ENCODE measurements around the gene GALNT4. TPM values are rescaled to one million over a fixed set of nuclear protein-coding genes. Genes with fewer than 3 reads are reported as not detected.

GALNT4 gene
- total RNA-seq, 5 donors from 2014 or later (not counting 1 experiment from before 2014, with no cell fraction given): 4.9 to 9.6 (median 6.5) TPM

GRCh38 chr12:89497467-89497866 is 27.1 kb downstream of the GALNT4 start:
- Histone ChIP-seq H3K4me1 (ENCODE audit: control insufficient read depth in 1 of 2, extremely low read depth in 1 of 2, insufficient read depth in 2 of 2, low read length in 2 of 2) (no peaks in the 10 kb centered on the region), H3K27me3 (replicated peaks in 1 of 2; ENCODE audit: control insufficient read depth in 2 of 2, extremely low read depth in 1 of 2, insufficient read depth in 2 of 2, low read length in 1 of 2) (no peaks in the 10 kb centered on the region), H3K9me3 (no peaks in the 10 kb centered on the region), H3K27ac (ENCODE audit: low read length) (no peak overlapping the region), H3K36me3 (ENCODE audit: control insufficient read depth in 2 of 2, extremely low read depth in 1 of 2, insufficient read depth in 1 of 2, low read length in 1 of 2) (peaks cover 0 to 7% of the 10 kb centered on the region in 2 donors), H3K4me3 (ENCODE audit: control insufficient read depth in 1 of 2, extremely low read depth in 1 of 2, low read length in 1 of 2) (no peak overlapping the region)
- DNase-seq (no peak), ATAC-seq (replicated peaks in 1 of 4) (no peak)
- 97% methylated on average over 4 of the region's 4 CpGs for WGBS (ENCODE audit: insufficient coverage)
- no peaks in the 10 kb centered on the region for H3K27me3 Mint-ChIP-seq
- peaks cover 6 to 19% (median 15%) of the 10 kb centered on the region in 3 donors for H3K4me1 Mint-ChIP-seq
- no peak overlapping the region for H3K4me3 Mint-ChIP-seq
- no peak overlapping the region for H3K27ac Mint-ChIP-seq
- H3K36me3 Mint-ChIP-seq: peaks cover 43% of the 10 kb centered on the region
- CTCF ChIA-PET: interaction anchor here in 1 of 2 donors (2.0 kb wide), 1 partner anchor 27 kb away, joined by 5 read pairs; the partner anchor contains the start of gene GALNT4
- POLR2A ChIA-PET: interaction anchor here in 1 of 2 donors (0.5 to 0.6 kb wide), 2 partner anchors 448 to 1013 kb away, joined by 5 read pairs; no protein-coding TSS in a partner anchor
- no peaks in the 10 kb centered on the region for H3K9me3 Mint-ChIP-seq

GRCh38 chr12:89497005-89497404 is 27.6 kb downstream of the GALNT4 start:
- no peak overlapping the region for H3K27ac Mint-ChIP-seq
- H3K27me3 Mint-ChIP-seq: no peaks in the 10 kb centered on the region
- Histone ChIP-seq H3K36me3 (ENCODE audit: control insufficient read depth in 2 of 2, extremely low read depth in 1 of 2, insufficient read depth in 1 of 2, low read length in 1 of 2) (peaks cover 0 to 7% of the 10 kb centered on the region in 2 donors), H3K9me3 (no peaks in the 10 kb centered on the region), H3K27ac (ENCODE audit: low read length) (no peak overlapping the region), H3K4me3 (ENCODE audit: control insufficient read depth in 1 of 2, extremely low read depth in 1 of 2, low read length in 1 of 2) (no peak overlapping the region), H3K4me1 (ENCODE audit: control insufficient read depth in 1 of 2, extremely low read depth in 1 of 2, insufficient read depth in 2 of 2, low read length in 2 of 2) (no peaks in the 10 kb centered on the region), H3K27me3 (replicated peaks in 1 of 2; ENCODE audit: control insufficient read depth in 2 of 2, extremely low read depth in 1 of 2, insufficient read depth in 2 of 2, low read length in 1 of 2) (no peaks in the 10 kb centered on the region)
- no peaks in the 10 kb centered on the region for H3K9me3 Mint-ChIP-seq
- DNase-seq (no peak), ATAC-seq (replicated peaks in 1 of 4) (no peak)
- ChIA-PET CTCF (interaction anchor here in 1 of 2 donors (2.0 kb wide), 1 partner anchor 28 kb away, joined by 5 read pairs; the partner anchor contains the start of gene GALNT4), POLR2A (interaction anchor here in 1 of 2 donors (0.6 kb wide), 1 partner anchor 1013 kb away, joined by 5 read pairs; no protein-coding TSS in a partner anchor)
- peaks cover 43% of the 10 kb centered on the region for H3K36me3 Mint-ChIP-seq
- no peak overlapping the region for H3K4me3 Mint-ChIP-seq
- H3K4me1 Mint-ChIP-seq: peaks cover 6 to 19% (median 15%) of the 10 kb centered on the region in 3 donors
- 94% methylated on average over 3 of the region's 4 CpGs for WGBS (ENCODE audit: insufficient coverage)

- Histone ChIP-seq H3K27me3 (replicated peaks in 1 of 2; ENCODE audit: control insufficient read depth in 2 of 2, extremely low read depth in 1 of 2, insufficient read depth in 2 of 2, low read length in 1 of 2) (no peaks in the 10 kb centered on the region), H3K4me3 (ENCODE audit: control insufficient read depth in 1 of 2, extremely low read depth in 1 of 2, low read length in 1 of 2) (no peak overlapping the region), H3K9me3 (no peaks in the 10 kb centered on the region), H3K36me3 (ENCODE audit: control insufficient read depth in 2 of 2, extremely low read depth in 1 of 2, insufficient read depth in 1 of 2, low read length in 1 of 2) (peaks cover under 1 to 19% of the 10 kb centered on the region in 2 donors), H3K27ac (ENCODE audit: low read length) (no peak overlapping the region), H3K4me1 (ENCODE audit: control insufficient read depth in 1 of 2, extremely low read depth in 1 of 2, insufficient read depth in 2 of 2, low read length in 2 of 2) (no peaks in the 10 kb centered on the region)
- DNase-seq (peak in 2 of 35 experiments; percentile 7 to 9), ATAC-seq (replicated peaks in 1 of 4) (peak in 3 of 4 experiments; percentile 43 to 75 (median 45))
- 60% methylated on average over 3 of the region's 9 CpGs for WGBS (ENCODE audit: insufficient coverage)
- POLR2A ChIA-PET: interaction anchor here in 1 of 2 donors (0.6 kb wide), 1 partner anchor 1751 kb away, joined by 5 read pairs; no protein-coding TSS in a partner anchor
- Mint-ChIP-seq H3K36me3 (peaks cover 41% of the 10 kb centered on the region), H3K9me3 (no peaks in the 10 kb centered on the region), H3K4me3 (no peak overlapping the region), H3K4me1 (peaks cover 0 to 19% (median 15%) of the 10 kb centered on the region in 3 donors), H3K27ac (peak overlapping the region; percentile 71 to 82), H3K27me3 (no peaks in the 10 kb centered on the region)
- CTCF ChIA-PET: no interaction called here
Observed at GRCh38 chr12:89494411-89495231, 30.0 kb downstream of the GALNT4 start.

GRCh38 chr12:89493670-89494302 is 30.8 kb downstream of the GALNT4 start:
- Histone ChIP-seq H3K27ac (ENCODE audit: low read length) (no peak overlapping the region), H3K9me3 (no peaks in the 10 kb centered on the region), H3K36me3 (ENCODE audit: control insufficient read depth in 2 of 2, extremely low read depth in 1 of 2, insufficient read depth in 1 of 2, low read length in 1 of 2) (peaks cover 5 to 27% of the 10 kb centered on the region in 2 donors), H3K4me1 (ENCODE audit: control insufficient read depth in 1 of 2, extremely low read depth in 1 of 2, insufficient read depth in 2 of 2, low read length in 2 of 2) (no peaks in the 10 kb centered on the region), H3K27me3 (replicated peaks in 1 of 2; ENCODE audit: control insufficient read depth in 2 of 2, extremely low read depth in 1 of 2, insufficient read depth in 2 of 2, low read length in 1 of 2) (no peaks in the 10 kb centered on the region), H3K4me3 (ENCODE audit: control insufficient read depth in 1 of 2, extremely low read depth in 1 of 2, low read length in 1 of 2) (no peak overlapping the region)
- Mint-ChIP-seq H3K27ac (no peak overlapping the region), H3K4me1 (peaks cover 0 to 19% (median 15%) of the 10 kb centered on the region in 3 donors), H3K27me3 (no peaks in the 10 kb centered on the region), H3K4me3 (no peak overlapping the region), H3K9me3 (no peaks in the 10 kb centered on the region), H3K36me3 (peaks cover 36% of the 10 kb centered on the region)
- POLR2A ChIA-PET: interaction anchor here (0.5 to 0.9 kb wide), 2 partner anchors 19 to 20 kb away, joined by 3 read pairs; no protein-coding TSS in a partner anchor
- no peak for ATAC-seq (replicated peaks in 1 of 4)
- WGBS (ENCODE audit: insufficient coverage): no CpG with 5 or more reads among the region's 5 CpGs
- no peak for DNase-seq
- CTCF ChIA-PET: no interaction called here

GRCh38 chr12:89492883-89493282 is 31.7 kb downstream of the GALNT4 start:
- H3K36me3 ChIP-seq (ENCODE audit: control insufficient read depth in 2 of 2, extremely low read depth in 1 of 2, insufficient read depth in 1 of 2, low read length in 1 of 2): peaks cover 5 to 30% of the 10 kb centered on the region in 2 donors
- Mint-ChIP-seq H3K4me3 (no peak overlapping the region), H3K9me3 (no peaks in the 10 kb centered on the region), H3K36me3 (peaks cover 38% of the 10 kb centered on the region), H3K4me1 (peaks cover 0 to 19% (median 15%) of the 10 kb centered on the region in 3 donors), H3K27ac (no peak overlapping the region), H3K27me3 (no peaks in the 10 kb centered on the region)
- no peaks in the 10 kb centered on the region for H3K4me1 ChIP-seq (ENCODE audit: control insufficient read depth in 1 of 2, extremely low read depth in 1 of 2, insufficient read depth in 2 of 2, low read length in 2 of 2)
- DNase-seq (no peak), ATAC-seq (replicated peaks in 1 of 4) (no peak)
- H3K9me3 ChIP-seq: no peaks in the 10 kb centered on the region
- POLR2A ChIA-PET: interaction anchor here (0.5 to 0.9 kb wide), 2 partner anchors 19 to 20 kb away, joined by 3 read pairs; no protein-coding TSS in a partner anchor
- no peak overlapping the region for H3K27ac ChIP-seq (ENCODE audit: low read length)
- H3K4me3 ChIP-seq (ENCODE audit: control insufficient read depth in 1 of 2, extremely low read depth in 1 of 2, low read length in 1 of 2): no peak overlapping the region
- CTCF ChIA-PET: interaction anchor here in 1 of 2 donors (0.6 kb wide), 1 partner anchor 18 kb away, joined by 3 read pairs; no protein-coding TSS in a partner anchor
- no peaks in the 10 kb centered on the region for H3K27me3 ChIP-seq (replicated peaks in 1 of 2; ENCODE audit: control insufficient read depth in 2 of 2, extremely low read depth in 1 of 2, insufficient read depth in 2 of 2, low read length in 1 of 2)
- 77% methylated on average over 5 of the region's 5 CpGs for WGBS (ENCODE audit: insufficient coverage)

- ChIA-PET POLR2A (no interaction called here), CTCF (no interaction called here)
- ATAC-seq (replicated peaks in 1 of 4) (no peak), DNase-seq (no peak)
- 100% methylated on average over 1 of the region's 1 CpG for WGBS (ENCODE audit: insufficient coverage)
- Histone ChIP-seq H3K4me1 (ENCODE audit: control insufficient read depth in 1 of 2, extremely low read depth in 1 of 2, insufficient read depth in 2 of 2, low read length in 2 of 2) (no peaks in the 10 kb centered on the region), H3K27ac (ENCODE audit: low read length) (no peak overlapping the region), H3K9me3 (no peaks in the 10 kb centered on the region), H3K36me3 (ENCODE audit: control insufficient read depth in 2 of 2, extremely low read depth in 1 of 2, insufficient read depth in 1 of 2, low read length in 1 of 2) (peaks cover 5 to 46% of the 10 kb centered on the region in 2 donors), H3K27me3 (replicated peaks in 1 of 2; ENCODE audit: control insufficient read depth in 2 of 2, extremely low read depth in 1 of 2, insufficient read depth in 2 of 2, low read length in 1 of 2) (no peaks in the 10 kb centered on the region), H3K4me3 (ENCODE audit: control insufficient read depth in 1 of 2, extremely low read depth in 1 of 2, low read length in 1 of 2) (no peak overlapping the region)
- Mint-ChIP-seq H3K36me3 (peaks cover 50% of the 10 kb centered on the region), H3K9me3 (no peaks in the 10 kb centered on the region), H3K27ac (no peak overlapping the region), H3K4me1 (peaks cover 5 to 18% (median 13%) of the 10 kb centered on the region in 3 donors), H3K4me3 (no peak overlapping the region), H3K27me3 (no peaks in the 10 kb centered on the region)
Observed at GRCh38 chr12:89490922-89491321, 33.7 kb downstream of the GALNT4 start.

All from T-cell (primary cell).